ENCODE data around the gene BEND2.

DNA sequence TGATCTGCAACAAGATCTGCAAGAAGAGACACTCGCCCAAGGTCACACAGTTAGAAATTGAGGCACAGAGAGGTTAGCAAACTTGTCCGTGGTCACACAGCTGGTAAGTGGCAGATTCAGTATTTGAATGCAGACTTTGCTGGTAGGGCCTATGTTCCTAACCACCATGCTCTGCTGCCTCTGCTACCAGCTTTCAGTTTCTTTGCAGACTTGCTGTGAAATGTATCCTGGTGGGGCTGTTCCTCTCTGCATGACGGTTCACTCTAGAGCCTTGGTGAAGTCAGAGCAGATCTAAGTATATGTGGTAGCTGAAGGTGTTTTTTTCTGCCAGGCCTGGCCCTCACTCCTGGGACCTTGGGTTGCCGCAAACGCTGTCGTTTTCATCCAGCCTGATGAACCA is 87.1 kb downstream of the BEND2 start:
- TF ChIP-seq CTCF (conservative IDR thresholded peaks at IDR 0.05; ENCODE audit: low read length) (no peak), EZH2phosphoT487 (IDR thresholded peaks at IDR 0.05; ENCODE audit: borderline replicate concordance) (no peak)

Data from Loucy (cell line).